ENCODE measurements around the gene MME. TPM values are rescaled to one million over a fixed set of nuclear protein-coding genes. Genes with fewer than 3 reads are reported as not detected.

The MME gene
- total RNA-seq (1 to 10 TPM in 3 of 4 donors, under 1 TPM in 1; 0.88 to 3.5 (median 2.7) TPM), polyA plus RNA-seq (2.5 TPM)
- long read RNA-seq, donor 1 = 0 reads
- long read RNA-seq, donor 2 = 0 reads
- long read RNA-seq, donor 3 = 0 reads
- long read RNA-seq, donor 4 = 0 reads

GRCh38 chr3:155079746-155080487 lies at the start of gene MME:
Gene MME, plus strand, starts transcription at chr3:155080319. Its CDS starts 3,849 bp downstream, at chr3:155084168.
- Histone ChIP-seq H3K27me3 (ENCODE audit: control insufficient read depth, insufficient read depth) (no peaks in the 10 kb centered on the region), H3K27ac (ENCODE audit: low read length) (no peak within 1 kb of the TSS), H3K4me3 (ENCODE audit: low read length) (peak within 1 kb of the TSS; percentile 6), H3K4me1 (ENCODE audit: control insufficient read depth, insufficient read depth, low read length) (no peaks in the 10 kb centered on the region), H3K9me3 (ENCODE audit: control insufficient read depth, low read length) (no peaks in the 10 kb centered on the region)
- ATAC-seq (peak; percentile 81 to 86), DNase-seq (peak; percentile 39 to 66 (median 63))
- intact Hi-C loops (cut with DNase I) = no loop called here
- WGBS = under 1% methylated on average over 51 of the region's 51 CpGs

- Histone ChIP-seq H3K4me1 (ENCODE audit: control insufficient read depth, insufficient read depth, low read length) (no peaks in the 10 kb centered on the region), H3K27ac (ENCODE audit: low read length) (no peak overlapping the region), H3K9me3 (ENCODE audit: control insufficient read depth, low read length) (no peaks in the 10 kb centered on the region), H3K27me3 (ENCODE audit: control insufficient read depth, insufficient read depth) (no peaks in the 10 kb centered on the region), H3K4me3 (ENCODE audit: low read length) (no peak overlapping the region)
- ATAC-seq (no peak), DNase-seq (no peak)
- intact Hi-C loops (cut with DNase I) = no loop called here
Observed at GRCh38 chr3:155031186-155031585, 48.9 kb upstream of the MME start.

DNA sequence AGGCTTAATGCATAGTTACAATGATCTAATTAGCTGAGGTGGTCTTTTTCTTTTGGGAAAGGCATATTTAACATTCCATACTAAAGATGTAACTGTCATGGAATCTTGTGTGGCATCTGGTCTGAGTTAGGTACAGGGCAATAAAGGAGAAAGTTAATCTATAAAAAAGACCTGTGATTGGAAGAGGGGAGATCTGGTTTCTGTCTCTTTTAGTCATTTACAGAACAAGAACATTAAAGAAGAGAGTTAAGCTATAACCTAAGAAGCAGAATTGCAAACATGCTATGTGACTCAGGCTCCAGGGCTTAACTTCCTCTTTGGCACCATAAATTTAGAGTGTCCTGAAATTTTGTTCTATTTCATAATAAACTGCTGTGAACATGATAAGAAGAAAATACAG lies 47.2 kb upstream of the MME start:
- no peaks in the 10 kb centered on the region for H3K4me1 ChIP-seq (ENCODE audit: control insufficient read depth, insufficient read depth, low read length)
- DNase-seq (no peak), ATAC-seq (no peak)
- intact Hi-C loops (cut with DNase I) = no loop called here
- no peak overlapping the region for H3K27ac ChIP-seq (ENCODE audit: low read length)
- H3K27me3 ChIP-seq (ENCODE audit: control insufficient read depth, insufficient read depth) = no peaks in the 10 kb centered on the region
- no peaks in the 10 kb centered on the region for H3K9me3 ChIP-seq (ENCODE audit: control insufficient read depth, low read length)
- H3K4me3 ChIP-seq (ENCODE audit: low read length) = no peak overlapping the region

DNA sequence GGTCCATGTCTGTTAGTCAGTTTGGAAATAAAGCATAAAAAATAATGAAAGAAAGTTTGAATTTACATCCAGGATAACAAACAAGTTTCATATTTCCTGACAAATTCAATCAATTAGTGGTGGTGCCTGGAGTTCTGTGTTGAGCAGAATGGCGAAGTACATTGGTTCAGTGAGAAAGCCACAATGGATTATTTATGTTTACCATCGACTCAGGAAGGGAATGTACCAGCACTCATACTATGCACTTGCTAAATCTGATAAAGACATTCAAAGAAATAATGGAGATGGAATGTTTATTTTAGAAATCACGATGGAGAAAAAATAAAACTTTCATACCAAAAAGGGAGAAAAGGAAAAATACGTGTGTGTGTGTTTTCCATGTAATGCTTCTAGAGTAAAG lies 45.3 kb upstream of the MME start:
- intact Hi-C loops (cut with DNase I) = no loop called here
- Histone ChIP-seq H3K27ac (ENCODE audit: low read length) (no peak overlapping the region), H3K27me3 (ENCODE audit: control insufficient read depth, insufficient read depth) (no peaks in the 10 kb centered on the region), H3K4me3 (ENCODE audit: low read length) (no peak overlapping the region), H3K9me3 (ENCODE audit: control insufficient read depth, low read length) (no peaks in the 10 kb centered on the region), H3K4me1 (ENCODE audit: control insufficient read depth, insufficient read depth, low read length) (no peaks in the 10 kb centered on the region)
- ATAC-seq (no peak), DNase-seq (no peak)
- 81% methylated on average over 4 of the region's 4 CpGs for WGBS

DNA sequence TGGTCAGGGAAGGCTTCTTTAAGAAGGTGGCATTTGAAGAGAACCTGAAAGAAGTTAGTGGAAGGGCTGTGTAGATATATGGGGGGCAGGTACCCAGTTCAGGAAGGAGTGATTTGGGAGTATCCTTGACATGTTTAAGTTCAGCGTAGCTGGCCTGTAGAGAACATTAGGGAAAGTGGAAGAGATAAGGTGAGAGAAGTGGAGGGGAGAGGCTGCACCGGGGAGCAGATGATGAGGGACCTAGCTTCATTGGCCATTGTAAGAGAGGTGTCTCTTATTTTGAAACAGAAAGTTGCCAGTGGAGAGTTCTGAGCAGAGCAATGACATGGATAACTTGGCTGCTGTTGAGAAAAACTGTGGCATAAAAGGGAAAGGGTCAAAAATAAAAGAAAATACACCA lies 44.6 kb upstream of the MME start:
- whole genome bisulfite sequencing = 62% methylated on average over 2 of the region's 2 CpGs
- ATAC-seq (no peak), DNase-seq (no peak)
- no peak overlapping the region for H3K27ac ChIP-seq (ENCODE audit: low read length)
- H3K4me3 ChIP-seq (ENCODE audit: low read length) = no peak overlapping the region
- H3K27me3 ChIP-seq (ENCODE audit: control insufficient read depth, insufficient read depth) = no peaks in the 10 kb centered on the region
- no peaks in the 10 kb centered on the region for H3K4me1 ChIP-seq (ENCODE audit: control insufficient read depth, insufficient read depth, low read length)
- no peaks in the 10 kb centered on the region for H3K9me3 ChIP-seq (ENCODE audit: control insufficient read depth, low read length)
- intact Hi-C loops (cut with DNase I) = no loop called here

- intact Hi-C loops (cut with DNase I) = no loop called here
- H3K27ac ChIP-seq (ENCODE audit: low read length) = no peak overlapping the region
- H3K4me1 ChIP-seq (ENCODE audit: control insufficient read depth, insufficient read depth, low read length) = no peaks in the 10 kb centered on the region
- DNase-seq = no peak
- no peaks in the 10 kb centered on the region for H3K9me3 ChIP-seq (ENCODE audit: control insufficient read depth, low read length)
- no peaks in the 10 kb centered on the region for H3K27me3 ChIP-seq (ENCODE audit: control insufficient read depth, insufficient read depth)
- WGBS = 71% methylated on average over 5 of the region's 5 CpGs
- no peak for ATAC-seq
- H3K4me3 ChIP-seq (ENCODE audit: low read length) = no peak overlapping the region
Observed at GRCh38 chr3:155037508-155038202, 42.5 kb upstream of the MME start.

DNA sequence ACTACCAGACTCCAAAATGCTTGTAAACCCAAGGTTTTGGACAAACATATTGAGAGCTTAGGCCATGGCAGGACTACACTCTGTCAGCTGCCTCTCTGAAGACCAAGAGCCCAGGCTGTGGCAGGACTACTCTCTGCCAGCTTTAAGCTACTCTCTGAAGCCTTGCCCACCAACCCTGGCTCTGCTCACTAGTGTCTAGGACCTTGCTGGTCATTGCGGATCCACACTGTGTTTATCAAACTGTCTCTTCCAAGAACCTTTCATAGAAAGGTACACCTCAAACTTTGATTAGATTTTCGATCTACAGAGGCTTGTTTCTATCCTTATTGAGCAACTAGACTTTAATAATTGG lies 41.9 kb upstream of the MME start:
- WGBS = 79% methylated on average over 2 of the region's 2 CpGs
- intact Hi-C loops (cut with DNase I) = no loop called here
- Histone ChIP-seq H3K27ac (ENCODE audit: low read length) (no peak overlapping the region), H3K27me3 (ENCODE audit: control insufficient read depth, insufficient read depth) (no peaks in the 10 kb centered on the region), H3K4me3 (ENCODE audit: low read length) (no peak overlapping the region), H3K9me3 (ENCODE audit: control insufficient read depth, low read length) (no peaks in the 10 kb centered on the region), H3K4me1 (ENCODE audit: control insufficient read depth, insufficient read depth, low read length) (no peaks in the 10 kb centered on the region)
- ATAC-seq = no peak
- no peak for DNase-seq

GRCh38 chr3:155046935-155047334 lies 33.2 kb upstream of the MME start:
- Histone ChIP-seq H3K27ac (ENCODE audit: low read length) (no peak overlapping the region), H3K9me3 (ENCODE audit: control insufficient read depth, low read length) (peaks cover under 1% of the 10 kb centered on the region), H3K4me1 (ENCODE audit: control insufficient read depth, insufficient read depth, low read length) (no peaks in the 10 kb centered on the region), H3K27me3 (ENCODE audit: control insufficient read depth, insufficient read depth) (no peaks in the 10 kb centered on the region), H3K4me3 (ENCODE audit: low read length) (no peak overlapping the region)
- DNase-seq (no peak), ATAC-seq (no peak)
- intact Hi-C loops (cut with DNase I) = no loop called here

DNA sequence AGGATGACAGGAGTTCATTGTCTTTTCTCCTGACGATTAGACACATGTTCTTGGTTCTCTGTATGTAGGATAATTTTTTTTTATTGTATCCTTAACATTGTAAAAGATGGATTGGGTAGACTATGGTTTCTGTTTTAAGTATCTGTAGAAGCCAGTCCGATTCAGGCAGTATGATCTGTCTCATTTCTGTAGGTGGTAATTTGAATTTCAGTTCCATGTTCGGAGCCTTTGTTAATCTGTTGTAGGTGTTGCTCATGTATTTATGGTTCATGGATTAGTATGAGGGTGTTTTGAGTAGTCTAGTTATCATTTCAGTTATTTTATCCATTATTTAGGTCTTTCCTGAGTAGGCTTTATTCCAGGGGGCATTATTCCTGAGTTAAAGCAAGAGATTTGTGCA lies 32.4 kb upstream of the MME start:
- 86% methylated on average over 3 of the region's 3 CpGs for whole genome bisulfite sequencing
- no peak overlapping the region for H3K4me3 ChIP-seq (ENCODE audit: low read length)
- no peak for ATAC-seq
- H3K9me3 ChIP-seq (ENCODE audit: control insufficient read depth, low read length) = peaks cover 5% of the 10 kb centered on the region
- intact Hi-C loops (cut with DNase I) = no loop called here
- H3K4me1 ChIP-seq (ENCODE audit: control insufficient read depth, insufficient read depth, low read length) = no peaks in the 10 kb centered on the region
- H3K27me3 ChIP-seq (ENCODE audit: control insufficient read depth, insufficient read depth) = no peaks in the 10 kb centered on the region
- no peak for DNase-seq
- no peak overlapping the region for H3K27ac ChIP-seq (ENCODE audit: low read length)

- no peak overlapping the region for H3K27ac ChIP-seq (ENCODE audit: low read length)
- intact Hi-C loops (cut with DNase I) = no loop called here
- no peak for ATAC-seq
- WGBS = 94% methylated on average over 4 of the region's 4 CpGs
- no peak for DNase-seq
- H3K4me3 ChIP-seq (ENCODE audit: low read length) = no peak overlapping the region
- H3K9me3 ChIP-seq (ENCODE audit: control insufficient read depth, low read length) = peaks cover 5% of the 10 kb centered on the region
- no peaks in the 10 kb centered on the region for H3K4me1 ChIP-seq (ENCODE audit: control insufficient read depth, insufficient read depth, low read length)
- H3K27me3 ChIP-seq (ENCODE audit: control insufficient read depth, insufficient read depth) = no peaks in the 10 kb centered on the region
Observed at GRCh38 chr3:155049959-155050358, 30.2 kb upstream of the MME start.

- no peak overlapping the region for H3K27ac ChIP-seq (ENCODE audit: low read length)
- H3K4me1 ChIP-seq (ENCODE audit: control insufficient read depth, insufficient read depth, low read length) = no peaks in the 10 kb centered on the region
- WGBS = 59% methylated on average over 2 of the region's 2 CpGs
- DNase-seq (no peak), ATAC-seq (no peak)
- H3K4me3 ChIP-seq (ENCODE audit: low read length) = no peak overlapping the region
- intact Hi-C loops (cut with DNase I) = no loop called here
- no peaks in the 10 kb centered on the region for H3K27me3 ChIP-seq (ENCODE audit: control insufficient read depth, insufficient read depth)
- H3K9me3 ChIP-seq (ENCODE audit: control insufficient read depth, low read length) = peaks cover 5% of the 10 kb centered on the region
Observed at GRCh38 chr3:155052470-155052869, 27.6 kb upstream of the MME start.

All from right cardiac atrium (tissue), 5 donors.